Stimulated activated naive CD8-positive, alpha-beta T cell treated with anti-CD3 and anti-CD28 coated beads, Interleukin-15, Interleukin-2, amounts not matched to agents 100 ng/mL and 50 ng/mL, for 24 hours (primary cell): ENCODE data around the gene SLC6A11.

Experiments used
- H3K27ac Mint-ChIP-seq: one replicate; pipeline ENCODE4 v1.8.0; 2021; ENCODE audit warnings: mild to moderate bottlenecking, mixed read lengths
- H3K27me3 Mint-ChIP-seq: one replicate; pipeline ENCODE4 v1.8.0; 2021; ENCODE audit warnings: mixed read lengths
- H3K36me3 Mint-ChIP-seq: one replicate; pipeline ENCODE4 v1.8.0; 2021; ENCODE audit warnings: low read depth, mixed read lengths
- H3K4me1 Mint-ChIP-seq: one replicate; pipeline ENCODE4 v1.8.0; 2021; ENCODE audit warnings: low read depth, mixed read lengths
- H3K4me3 Mint-ChIP-seq: one replicate; pipeline ENCODE4 v1.8.0; 2021; ENCODE audit warnings: mild to moderate bottlenecking, mixed read lengths
- H3K9me3 Mint-ChIP-seq: one replicate; pipeline ENCODE4 v1.8.0; 2021; ENCODE audit warnings: mixed read lengths

The SLC6A11 gene

GRCh38 chr3:10845001-10845761, 29.2 kb downstream of the SLC6A11 start:
- Mint-ChIP-seq H3K9me3 (no peaks in the 10 kb centered on the region), H3K4me1 (no peaks in the 10 kb centered on the region), H3K27ac (no peak overlapping the region), H3K4me3 (no peak overlapping the region), H3K36me3 (no peaks in the 10 kb centered on the region), H3K27me3 (peaks cover 28% of the 10 kb centered on the region)

GRCh38 chr3:10845839-10846656, 30.0 kb downstream of the SLC6A11 start:
- H3K4me3 Mint-ChIP-seq = no peak overlapping the region
- H3K36me3 Mint-ChIP-seq = no peaks in the 10 kb centered on the region
- no peaks in the 10 kb centered on the region for H3K4me1 Mint-ChIP-seq
- H3K27ac Mint-ChIP-seq = no peak overlapping the region
- no peaks in the 10 kb centered on the region for H3K9me3 Mint-ChIP-seq
- peaks cover 28% of the 10 kb centered on the region for H3K27me3 Mint-ChIP-seq

GRCh38 chr3:10846657-10846975, 30.6 kb downstream of the SLC6A11 start:
- H3K4me3 Mint-ChIP-seq = no peak overlapping the region
- no peak overlapping the region for H3K27ac Mint-ChIP-seq
- H3K4me1 Mint-ChIP-seq = no peaks in the 10 kb centered on the region
- no peaks in the 10 kb centered on the region for H3K9me3 Mint-ChIP-seq
- no peaks in the 10 kb centered on the region for H3K36me3 Mint-ChIP-seq
- H3K27me3 Mint-ChIP-seq = peaks cover 28% of the 10 kb centered on the region

- no peaks in the 10 kb centered on the region for H3K4me1 Mint-ChIP-seq
- peaks cover 26% of the 10 kb centered on the region for H3K27me3 Mint-ChIP-seq
- H3K4me3 Mint-ChIP-seq = no peak overlapping the region
- no peaks in the 10 kb centered on the region for H3K9me3 Mint-ChIP-seq
- no peak overlapping the region for H3K27ac Mint-ChIP-seq
- H3K36me3 Mint-ChIP-seq = no peaks in the 10 kb centered on the region
Measured at GRCh38 chr3:10848261-10848660, 32.2 kb downstream of the SLC6A11 start.

- Mint-ChIP-seq H3K27ac (no peak overlapping the region), H3K4me3 (no peak overlapping the region), H3K27me3 (peaks cover 22% of the 10 kb centered on the region), H3K4me1 (no peaks in the 10 kb centered on the region), H3K9me3 (no peaks in the 10 kb centered on the region), H3K36me3 (no peaks in the 10 kb centered on the region)
Measured at GRCh38 chr3:10852066-10852808, 36.2 kb downstream of the SLC6A11 start.

GRCh38 chr3:10855083-10855870, 39.2 kb downstream of the SLC6A11 start:
- Mint-ChIP-seq H3K27me3 (peaks cover 14% of the 10 kb centered on the region), H3K27ac (no peak overlapping the region), H3K4me3 (no peak overlapping the region), H3K9me3 (no peaks in the 10 kb centered on the region), H3K4me1 (no peaks in the 10 kb centered on the region), H3K36me3 (no peaks in the 10 kb centered on the region)

GRCh38 chr3:10855871-10856662, 40.0 kb downstream of the SLC6A11 start:
- Mint-ChIP-seq H3K27me3 (peaks cover 14% of the 10 kb centered on the region), H3K4me1 (no peaks in the 10 kb centered on the region), H3K36me3 (no peaks in the 10 kb centered on the region), H3K4me3 (no peak overlapping the region), H3K9me3 (no peaks in the 10 kb centered on the region), H3K27ac (no peak overlapping the region)

- Mint-ChIP-seq H3K4me1 (no peaks in the 10 kb centered on the region), H3K27ac (no peak overlapping the region), H3K4me3 (no peak overlapping the region), H3K9me3 (no peaks in the 10 kb centered on the region), H3K36me3 (no peaks in the 10 kb centered on the region), H3K27me3 (peaks cover 14% of the 10 kb centered on the region)
Measured at GRCh38 chr3:10857235-10857634, 41.2 kb downstream of the SLC6A11 start.

- no peaks in the 10 kb centered on the region for H3K36me3 Mint-ChIP-seq
- H3K27me3 Mint-ChIP-seq = peaks cover 14% of the 10 kb centered on the region
- no peaks in the 10 kb centered on the region for H3K9me3 Mint-ChIP-seq
- no peak overlapping the region for H3K4me3 Mint-ChIP-seq
- H3K27ac Mint-ChIP-seq = no peak overlapping the region
- H3K4me1 Mint-ChIP-seq = no peaks in the 10 kb centered on the region
Measured at GRCh38 chr3:10858091-10858490, 42.1 kb downstream of the SLC6A11 start.

- peaks cover 3% of the 10 kb centered on the region for H3K9me3 Mint-ChIP-seq
- no peaks in the 10 kb centered on the region for H3K4me1 Mint-ChIP-seq
- H3K4me3 Mint-ChIP-seq = no peak overlapping the region
- H3K27me3 Mint-ChIP-seq = peaks cover 17% of the 10 kb centered on the region
- no peak overlapping the region for H3K27ac Mint-ChIP-seq
- no peaks in the 10 kb centered on the region for H3K36me3 Mint-ChIP-seq
Measured at GRCh38 chr3:10867384-10867783, 51.4 kb downstream of the SLC6A11 start.

GRCh38 chr3:10869460-10869859, 53.4 kb downstream of the SLC6A11 start:
- Mint-ChIP-seq H3K4me1 (no peaks in the 10 kb centered on the region), H3K27ac (no peak overlapping the region), H3K36me3 (no peaks in the 10 kb centered on the region), H3K27me3 (peaks cover 12% of the 10 kb centered on the region), H3K9me3 (peaks cover 3% of the 10 kb centered on the region), H3K4me3 (no peak overlapping the region)

GRCh38 chr3:10870296-10870695, 54.3 kb downstream of the SLC6A11 start:
- Mint-ChIP-seq H3K27ac (no peak overlapping the region), H3K4me3 (no peak overlapping the region), H3K9me3 (peaks cover 3% of the 10 kb centered on the region), H3K27me3 (peaks cover 10% of the 10 kb centered on the region), H3K36me3 (no peaks in the 10 kb centered on the region), H3K4me1 (no peaks in the 10 kb centered on the region)

GRCh38 chr3:10873415-10873814, 57.4 kb downstream of the SLC6A11 start:
- Mint-ChIP-seq H3K9me3 (no peaks in the 10 kb centered on the region), H3K27me3 (peaks cover 16% of the 10 kb centered on the region), H3K27ac (no peak overlapping the region), H3K4me3 (no peak overlapping the region), H3K36me3 (no peaks in the 10 kb centered on the region), H3K4me1 (no peaks in the 10 kb centered on the region)

GRCh38 chr3:10875914-10876313, 59.9 kb downstream of the SLC6A11 start:
- Mint-ChIP-seq H3K27ac (no peak overlapping the region), H3K4me1 (no peaks in the 10 kb centered on the region), H3K4me3 (no peak overlapping the region)

More at GRCh38 chr3:10875914-10876313, 59.9 kb downstream of the SLC6A11 start:
- no peaks in the 10 kb centered on the region for H3K9me3 Mint-ChIP-seq
- H3K27me3 Mint-ChIP-seq = peaks cover 16% of the 10 kb centered on the region
- H3K36me3 Mint-ChIP-seq = no peaks in the 10 kb centered on the region
